Mucosa of gallbladder (tissue), 1 donor: ENCODE data around the gene H6PD. TPM values are rescaled to one million over a fixed set of nuclear protein-coding genes. Genes with fewer than 3 reads are reported as not detected.

Source experiments
- DNase-seq: peaks from one replicate; pipeline ENCODE4 v3.0.0-alpha.2; 2020; ENCODE audit warnings: low spot score
- total RNA-seq: library from RNA; stranded (reverse); gene quantifications from one replicate; pipeline ENCODE4 v1.2.1, GENCODE V29; 2021
- donor health status: DM: no; HTN: no; CAD: no.

Gene H6PD
- total RNA-seq, 1 donor from 2014 or later = 45.6 TPM

DNA sequence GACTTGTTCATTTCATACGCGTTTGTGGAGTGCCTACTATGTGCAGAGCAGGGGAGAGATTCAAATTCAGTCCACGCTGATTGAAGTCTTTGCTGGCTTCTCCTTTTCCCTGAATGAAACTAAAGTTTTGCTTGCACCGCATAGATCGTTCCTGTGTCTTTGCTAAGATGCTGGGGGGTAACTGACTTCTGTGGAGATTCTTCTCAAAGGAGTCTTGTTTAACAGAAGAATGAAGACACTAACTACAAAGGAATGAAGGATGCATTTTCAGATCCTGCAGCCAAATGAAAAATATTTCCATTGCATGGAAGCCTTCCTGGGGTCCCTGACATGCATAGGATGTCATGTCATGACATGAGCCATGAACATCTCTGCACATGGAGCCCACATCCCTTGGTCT, 26.9 kb upstream of the H6PD start:
- no peak for DNase-seq

- DNase-seq = no peak
These were observed 23.2 kb upstream of the H6PD start for GRCh38 chr1:9211291-9211811.

DNA sequence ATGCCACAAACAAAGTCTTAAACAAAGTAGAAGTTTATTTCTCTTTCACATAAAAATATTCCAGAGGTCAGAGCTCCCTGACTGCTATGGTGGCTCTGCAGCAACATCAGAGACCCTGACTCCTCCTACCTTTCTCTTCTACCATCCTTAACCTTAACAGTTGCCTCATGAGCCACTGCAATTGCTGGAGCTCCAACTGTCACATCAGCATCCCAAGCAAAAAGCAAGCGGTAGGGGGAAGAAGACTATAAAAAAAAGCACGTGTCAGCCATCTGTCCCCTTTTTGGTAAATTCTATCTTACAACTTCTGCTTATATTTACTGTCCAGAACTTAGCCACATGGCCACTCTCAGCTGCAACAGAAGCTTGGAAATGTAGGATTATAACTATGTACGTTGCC, 21.8 kb upstream of the H6PD start:
- no peak for DNase-seq

- no peak for DNase-seq
These were observed 20.6 kb upstream of the H6PD start for GRCh38 chr1:9213956-9214355.

DNA sequence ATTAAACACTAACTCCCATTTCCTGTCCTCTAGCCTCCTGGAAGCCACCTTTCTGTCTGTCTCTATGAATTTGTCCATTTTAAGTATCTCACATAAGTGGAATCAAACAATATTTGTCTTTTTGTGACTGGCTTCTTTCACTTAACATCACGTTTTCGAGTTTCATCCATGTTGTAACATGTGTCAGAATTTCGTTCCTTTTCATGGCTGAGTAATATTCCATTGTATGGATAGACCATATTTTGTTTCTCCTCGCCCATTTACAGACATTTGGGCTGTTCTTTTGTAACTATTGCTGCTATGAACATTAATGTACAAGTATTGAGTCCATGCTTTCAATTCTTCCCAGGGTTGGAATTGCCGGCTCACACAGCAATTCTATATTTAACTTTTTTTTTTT, 15.7 kb upstream of the H6PD start:
- no peak for DNase-seq

DNA sequence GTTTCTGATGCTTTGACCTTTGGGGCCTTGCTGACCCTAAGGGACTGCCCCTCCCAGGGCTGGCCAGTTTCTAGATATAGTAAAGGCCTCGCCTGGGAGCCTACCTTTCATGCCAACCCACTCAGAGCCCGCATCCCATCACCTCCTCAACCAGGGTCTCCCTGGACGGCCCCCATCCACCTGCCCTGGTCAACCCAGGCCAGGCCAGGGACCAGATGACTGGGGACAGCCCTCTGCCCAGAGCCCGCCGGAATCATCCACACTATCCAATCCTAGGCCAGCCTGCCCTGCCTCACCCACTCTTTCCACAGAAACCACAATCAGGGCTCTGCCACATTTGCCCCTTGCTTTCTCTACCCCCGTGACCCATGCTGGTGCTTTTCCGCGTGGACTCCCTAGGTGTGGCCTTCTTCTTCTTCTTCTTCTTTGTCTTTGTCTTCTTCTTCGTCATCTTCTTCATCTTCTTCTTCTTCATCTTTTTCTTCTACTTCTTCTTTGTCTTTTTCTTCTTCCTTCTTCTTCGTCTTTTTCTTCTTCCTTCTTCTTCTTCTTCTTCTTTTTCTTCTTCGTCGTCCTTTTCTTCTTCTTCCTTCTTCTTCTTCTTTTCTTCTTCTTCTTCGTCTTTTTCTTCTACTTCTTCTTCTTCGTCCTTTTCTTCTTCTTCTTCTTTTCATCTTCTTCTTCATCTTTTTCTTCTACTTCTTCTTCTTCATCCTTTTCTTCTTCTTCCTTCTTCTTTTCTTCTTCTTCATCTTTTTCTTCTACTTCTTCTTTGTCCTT, 11.5 kb upstream of the H6PD start:
- no peak for DNase-seq

DNA sequence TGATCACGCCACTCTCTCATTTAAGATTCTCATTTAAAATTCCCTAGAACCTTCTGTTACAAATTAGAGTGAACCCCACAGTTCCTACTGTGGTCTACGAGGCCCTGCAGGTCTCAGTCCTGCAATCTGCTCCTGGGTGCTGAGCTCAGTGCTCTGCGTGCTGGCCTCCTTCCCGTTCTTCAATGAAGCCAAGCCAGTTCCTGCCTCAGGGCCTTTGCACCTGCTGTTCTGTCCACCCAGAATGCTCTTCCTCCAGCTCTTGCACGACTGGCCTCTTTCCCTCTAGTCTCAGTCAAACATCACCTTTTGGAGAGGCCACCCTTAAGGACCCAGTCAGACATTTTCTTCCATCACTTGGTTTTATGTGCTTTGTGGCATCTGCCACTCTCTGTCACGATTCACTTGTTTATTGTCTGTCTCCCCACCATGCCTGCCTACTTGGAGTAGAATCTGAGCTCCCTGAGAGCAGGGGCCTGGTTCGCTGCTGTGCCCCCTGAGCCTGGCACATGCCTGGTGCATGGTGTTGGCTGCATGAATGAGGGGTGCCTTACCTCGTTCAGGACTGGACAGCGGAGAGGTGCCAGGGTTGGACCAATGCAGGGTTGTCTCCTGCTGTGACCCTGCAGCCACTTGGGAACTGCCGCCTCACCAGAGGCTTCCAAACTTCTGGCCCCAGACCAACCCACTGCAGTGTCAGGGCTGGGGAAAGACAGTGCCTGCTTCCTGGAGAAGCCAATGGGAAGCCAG, 9.7 kb upstream of the H6PD start:
- DNase-seq = no peak

DNA sequence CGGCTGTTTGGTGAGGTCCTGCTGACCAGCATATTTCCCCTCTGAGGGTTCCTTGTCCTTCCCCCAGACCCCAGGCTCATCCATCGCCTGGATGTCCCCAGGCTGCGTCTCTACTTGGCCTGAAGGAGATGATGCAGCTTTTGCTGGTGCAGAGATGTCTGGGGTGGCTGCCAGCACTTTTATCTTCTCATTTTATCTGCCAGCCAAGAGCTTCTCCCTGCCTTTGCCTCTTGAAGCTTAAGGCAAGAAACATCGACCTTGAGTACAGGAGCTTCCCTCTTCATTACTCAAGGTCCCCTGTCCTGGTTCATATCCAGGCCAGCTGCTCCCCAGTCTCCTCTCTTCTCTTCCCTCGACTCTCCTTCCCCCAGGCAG, 9.2 kb upstream of the H6PD start:
- DNase-seq = no peak

DNA sequence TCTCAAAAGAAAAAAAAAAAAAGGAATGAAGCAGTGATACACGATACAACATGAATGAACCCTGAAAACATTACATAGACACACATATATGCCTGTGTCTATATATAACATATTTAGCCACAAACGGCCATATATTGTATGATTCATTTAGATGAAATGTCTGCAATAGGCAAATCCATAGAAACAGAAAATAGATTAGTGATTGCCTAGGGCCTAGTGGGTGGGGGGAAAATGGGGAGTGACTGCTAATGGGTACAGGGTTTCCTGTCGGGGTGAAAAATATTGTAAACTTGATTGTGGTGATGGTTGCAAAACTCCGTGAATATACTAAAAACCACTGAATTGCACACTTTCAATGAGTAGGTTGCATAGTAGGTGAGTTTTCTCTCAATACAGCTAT, 6.0 kb upstream of the H6PD start:
- DNase-seq = no peak

DNA sequence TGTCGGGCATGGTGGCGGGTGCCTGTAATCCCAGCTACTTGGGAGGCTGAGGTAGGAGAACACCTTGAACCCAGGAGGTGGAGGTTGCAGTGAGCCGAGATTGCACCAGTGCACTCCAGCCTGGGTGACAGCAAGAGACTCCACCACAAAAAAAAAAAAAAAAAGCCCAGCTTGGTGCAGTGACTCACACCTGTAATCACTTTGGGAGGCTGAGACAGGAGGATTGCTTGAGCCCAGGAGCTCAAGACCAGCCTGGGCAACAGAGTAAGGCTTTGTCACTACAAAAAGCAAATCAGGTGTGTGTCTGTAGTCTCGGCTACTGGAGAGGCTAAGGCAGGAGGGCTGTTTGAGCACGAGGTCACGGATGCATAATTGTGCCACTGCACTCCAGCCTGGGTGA, 5.0 kb upstream of the H6PD start:
- no peak for DNase-seq

GRCh38 chr1:9230869-9231533, 3.6 kb upstream of the H6PD start:
- no peak for DNase-seq

DNA sequence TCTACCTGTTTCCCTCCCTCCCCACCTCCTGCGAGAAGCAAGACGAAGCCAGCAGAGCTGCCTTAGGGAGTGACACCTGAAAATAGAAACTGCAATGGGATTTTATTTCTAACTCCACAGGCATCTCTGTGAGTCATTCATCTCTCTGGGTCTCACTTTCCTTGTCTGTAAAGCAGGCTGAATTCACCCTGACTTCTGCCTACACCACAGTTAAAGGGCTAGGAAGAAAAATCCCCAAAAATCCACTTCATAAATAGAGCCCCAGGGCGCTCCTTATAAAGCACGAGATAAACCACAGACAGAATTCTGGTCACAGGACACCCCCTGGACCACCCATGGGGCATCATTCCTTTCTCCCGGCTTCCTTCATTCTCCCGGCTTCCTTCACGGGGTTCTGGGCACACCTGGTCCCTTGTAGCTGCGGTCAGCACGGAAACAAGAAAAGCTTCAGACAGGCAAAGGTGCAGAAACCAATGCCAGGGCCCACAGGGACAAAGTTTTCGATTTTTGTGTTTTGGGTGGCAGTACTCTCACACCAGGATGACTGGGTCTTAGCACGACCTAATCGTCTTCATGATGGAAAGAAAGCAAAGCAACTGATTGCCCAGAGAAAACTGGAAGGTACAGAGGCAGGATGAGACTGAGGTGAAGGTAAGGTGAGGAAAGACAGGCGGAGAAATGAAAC, 2.8 kb upstream of the H6PD start:
- DNase-seq = no peak

GRCh38 chr1:9233241-9233941, 1.2 kb upstream of the H6PD start:
- DNase-seq = peak; percentile 58

DNA sequence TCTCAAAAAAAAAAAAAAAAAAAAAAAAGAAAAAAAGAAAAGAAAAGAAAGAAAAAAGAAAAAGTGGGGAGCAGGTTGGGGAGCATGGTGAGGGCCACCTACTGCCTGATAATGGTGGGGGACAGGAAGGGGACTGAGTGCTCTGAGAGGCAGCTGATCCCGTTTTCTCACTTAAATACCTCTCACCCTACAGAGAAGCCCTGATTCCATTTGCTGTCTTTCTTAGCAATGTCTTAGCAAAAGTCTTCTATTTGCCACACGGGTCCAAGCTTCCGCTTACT, 692 bp upstream of the H6PD start:
- no peak for DNase-seq

DNA sequence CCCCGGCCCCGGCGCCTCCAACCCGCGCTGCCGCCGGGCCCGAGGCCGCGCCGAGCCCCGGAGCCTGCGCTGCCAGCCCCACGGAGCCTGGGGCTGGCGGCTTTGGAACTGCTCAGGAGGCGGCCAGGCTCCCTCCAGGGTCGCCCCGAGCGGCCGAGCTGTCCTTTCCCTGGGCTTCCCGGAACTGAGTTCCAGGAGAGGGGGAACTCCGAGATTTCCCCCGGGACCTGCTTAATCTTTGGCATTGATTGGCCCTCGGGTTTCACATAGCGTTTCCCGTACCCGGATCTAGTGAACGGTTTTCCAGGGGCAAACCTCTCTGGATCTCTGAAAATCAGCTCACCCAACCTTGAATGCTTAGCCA, 504 bp downstream of the H6PD start:
- DNase-seq = no peak

GRCh38 chr1:9235560-9235959, 986 bp downstream of the H6PD start:
- DNase-seq = no peak

GRCh38 chr1:9238134-9238533, 3.6 kb downstream of the H6PD start:
- no peak for DNase-seq

DNA sequence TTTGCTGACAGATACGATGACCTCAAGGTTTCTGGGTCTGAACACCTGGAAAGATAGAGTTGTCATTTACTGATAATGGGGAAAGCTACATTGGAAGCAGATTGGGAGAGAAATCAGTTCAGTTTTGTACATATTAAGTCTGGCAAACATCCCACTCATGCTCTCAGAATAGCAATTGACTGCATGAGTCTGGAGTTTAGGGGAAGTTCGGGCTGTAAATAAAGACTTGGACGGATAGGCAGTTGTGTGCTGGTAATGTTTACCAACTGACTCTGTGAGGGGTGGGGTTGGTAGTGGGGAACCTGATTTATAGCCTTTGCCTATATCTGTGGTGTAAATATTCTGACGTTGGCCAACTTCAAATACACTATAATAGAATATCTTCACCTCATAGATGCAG, 4.0 kb downstream of the H6PD start:
- DNase-seq = no peak

DNA sequence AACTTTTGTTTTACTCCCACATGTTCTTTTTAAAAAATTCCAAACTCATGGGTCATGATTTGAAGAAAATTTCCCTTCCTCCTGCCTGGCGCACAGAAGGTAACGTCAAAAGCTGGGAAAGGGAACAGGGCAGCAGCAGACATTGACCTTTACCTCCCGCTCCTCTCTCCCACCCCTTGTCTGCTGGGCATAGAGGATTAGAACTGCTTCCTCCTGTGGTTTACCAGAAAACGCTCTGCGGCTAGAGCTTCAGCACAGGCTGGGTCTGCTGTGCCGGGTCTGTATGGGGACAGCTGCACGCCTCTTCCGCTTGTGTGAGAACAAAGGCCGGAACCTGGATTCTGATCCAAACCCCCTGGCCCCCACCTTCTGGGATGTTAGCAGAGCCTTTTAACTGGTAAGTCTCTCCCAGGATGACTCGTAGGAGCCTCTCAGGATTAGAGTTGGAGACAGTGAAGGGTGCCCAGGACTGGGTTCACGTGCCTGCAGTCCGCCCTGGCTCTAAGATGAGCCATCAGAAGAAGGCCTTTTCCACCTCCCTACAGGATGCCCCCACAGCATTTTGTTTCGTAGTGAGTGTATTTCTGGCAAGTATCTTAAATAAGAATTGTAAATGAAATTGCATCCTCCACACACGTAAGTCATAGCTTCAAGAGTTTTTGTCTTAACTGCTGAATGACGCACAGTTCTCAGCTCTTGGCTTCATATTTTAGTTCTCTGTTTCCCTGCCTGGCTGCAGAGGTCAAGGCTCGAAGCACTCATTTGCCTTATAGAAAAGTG, 5.2 kb downstream of the H6PD start:
- DNase-seq = peak; percentile 63

DNA sequence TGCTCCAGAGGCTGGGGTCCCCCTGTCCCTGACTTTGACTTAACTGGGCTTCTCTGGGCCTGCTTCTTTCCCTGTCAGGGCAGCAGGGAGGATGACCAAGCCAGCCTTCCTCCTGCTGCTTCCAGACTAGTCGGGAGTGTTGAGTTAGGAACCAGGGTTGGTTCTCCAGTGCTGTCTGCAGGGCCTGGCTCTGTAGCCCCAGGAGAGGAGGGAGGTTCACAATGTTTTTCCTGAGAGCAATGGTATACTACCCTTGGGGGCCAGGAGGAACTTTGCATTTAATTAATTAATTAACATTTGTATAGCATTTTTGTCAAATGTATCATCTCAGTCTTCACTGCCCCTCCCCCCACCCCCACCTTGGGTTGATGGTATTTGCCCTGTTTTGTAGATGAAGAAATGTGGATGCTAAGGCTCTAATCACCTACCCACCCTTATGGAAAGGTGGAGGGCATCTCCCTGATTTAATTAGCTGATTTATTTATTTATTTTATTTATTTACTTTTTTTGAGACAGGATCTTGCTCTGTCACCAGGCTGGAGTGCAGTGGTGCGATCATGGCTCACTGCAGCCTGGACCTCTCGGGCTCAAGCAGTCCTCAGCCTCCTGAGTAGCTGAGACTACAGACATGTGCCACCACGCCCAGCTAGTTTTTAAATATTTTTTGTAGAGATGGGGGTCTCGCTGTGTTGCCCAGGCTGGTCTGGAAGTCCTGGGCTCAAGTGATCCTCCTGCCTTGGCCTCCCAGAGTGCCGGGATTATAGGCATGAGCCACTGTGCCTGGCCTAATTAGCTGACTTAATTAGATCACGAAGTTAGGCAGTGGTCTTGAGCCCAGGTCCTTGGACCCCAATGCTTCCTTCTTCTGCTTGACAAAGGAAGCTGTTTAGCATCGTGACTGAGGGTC, 6.6 kb downstream of the H6PD start:
- no peak for DNase-seq
